ENCODE data around the gene ADGRL1. TPM values are rescaled to one million over a fixed set of nuclear protein-coding genes. Genes with fewer than 3 reads are reported as not detected.

Gene ADGRL1
- total RNA-seq, 1 experiment from 2014 or later = 117 TPM

GRCh38 chr19:14127929-14128509 lies 78.0 kb downstream of the ADGRL1 start:
- H2BK120ac ChIP-seq (ENCODE audit: low read depth, low read length, poor library complexity, severe bottlenecking) = no peak overlapping the region
- H3K4me2 ChIP-seq (ENCODE audit: insufficient read depth, insufficient read length, low read length) = no peak overlapping the region
- no peak overlapping the region for H3K27ac ChIP-seq (ENCODE audit: insufficient read length, low read depth, low read length)
- no peak overlapping the region for H4K5ac ChIP-seq (ENCODE audit: insufficient read length, low read depth, low read length)
- no peak overlapping the region for H2BK15ac ChIP-seq (ENCODE audit: low read depth, low read length)
- no peak overlapping the region for H3K4ac ChIP-seq (ENCODE audit: low read depth, low read length)
- Mint-ChIP-seq H3K4me3 (no peak overlapping the region), H3K36me3 (ENCODE audit: insufficient read depth in 1 of 3, low read depth in 3 of 3) (peaks cover 30 to 54% (median 52%) of the 10 kb centered on the region in 3 experiments; a peak in 6 of 7 replicates), H3K27ac (no peak overlapping the region), H3K4me1 (no peaks in the 10 kb centered on the region), H3K9me3 (no peaks in the 10 kb centered on the region), H3K27me3 (ENCODE audit: low read depth) (no peaks in the 10 kb centered on the region)
- no peak for TF ChIP-seq CTCF (conservative IDR thresholded peaks at IDR 0.05)
- H2BK20ac ChIP-seq (ENCODE audit: low read depth, low read length, poor library complexity, severe bottlenecking) = no peak overlapping the region
- H3K79me2 ChIP-seq (ENCODE audit: insufficient read depth, low read length) = no peaks in the 10 kb centered on the region; the same call in 1 of the 2 replicates
- no peak overlapping the region for H3K18ac ChIP-seq (ENCODE audit: insufficient read length, low read depth, low read length)
- H2BK5ac ChIP-seq (ENCODE audit: insufficient read length, low read length) = no peak overlapping the region
- H3K9me3 ChIP-seq (ENCODE audit: control insufficient read depth, low read depth, low read length) = no peaks in the 10 kb centered on the region
- no peak overlapping the region for H3K14ac ChIP-seq (ENCODE audit: insufficient read depth, low read length)
- H3K23me2 ChIP-seq (ENCODE audit: insufficient read length, low read depth, low read length, poor library complexity, severe bottlenecking) = no peaks in the 10 kb centered on the region
- no peak overlapping the region for H3K56ac ChIP-seq (ENCODE audit: insufficient read length, low read depth, low read length)
- no peak overlapping the region for H3T11ph ChIP-seq (ENCODE audit: low read length)
- no peak overlapping the region for H4K8ac ChIP-seq (replicated peaks; ENCODE audit: insufficient read length, low read depth, low read length)
- no peaks in the 10 kb centered on the region for H3K79me1 ChIP-seq (ENCODE audit: insufficient read depth, low read depth, low read length, poor library complexity, severe bottlenecking)
- no peak overlapping the region for H2BK12ac ChIP-seq (ENCODE audit: insufficient read length, low read depth, low read length)
- DNase-seq = no peak
- no CpG with 5 or more reads among the region's 4 CpGs for WGBS (ENCODE audit: extremely low coverage, insufficient read length, low lambda C conversion rate)
- H4K91ac ChIP-seq (ENCODE audit: insufficient read length, low read depth, low read length) = no peak overlapping the region
- H3K9ac ChIP-seq (ENCODE audit: extremely low read depth, insufficient read length, low read length) = no peak overlapping the region
- H2AFZ ChIP-seq (ENCODE audit: low read length) = no peak overlapping the region
- no peak overlapping the region for H2AK5ac ChIP-seq (ENCODE audit: insufficient read length, low read length)
- no peaks in the 10 kb centered on the region for H4K20me1 ChIP-seq (ENCODE audit: control insufficient read depth, insufficient read depth, insufficient read length)
- H3K27me3 ChIP-seq (ENCODE audit: insufficient read depth, low read length) = no peaks in the 10 kb centered on the region
- H3K4me1 ChIP-seq (ENCODE audit: insufficient read depth, low read length) = no peaks in the 10 kb centered on the region
- no peak overlapping the region for H3K23ac ChIP-seq (ENCODE audit: insufficient read length, low read depth, low read length)

Measured in H9 (cell line).